Ascending aorta (tissue), 2 donors: ENCODE results near the gene AGBL1. TPM values are rescaled to one million over a fixed set of nuclear protein-coding genes. Genes with fewer than 3 reads are reported as not detected.

Experiments used
- DNase-seq, 2 donors: peaks; one replicate each; pipeline ENCODE4 v3.0.0-alpha.2; 2019; ENCODE audit warnings: low spot score in 2 of 2
- H3K27ac ChIP-seq, 2 donors: fragments of 200-600 bp; sonication (generic); one replicate each; pipeline ENCODE4 v1.5.1; 2016 to 2017; ENCODE audit warnings: mild to moderate bottlenecking in 1 of 2
- H3K27me3 ChIP-seq: fragments of 200-600 bp; sonication (generic); one replicate; pipeline ENCODE4 v1.5.1; 2017
- H3K36me3 ChIP-seq, 2 donors: fragments of 200-600 bp; sonication (generic); one replicate each; pipeline ENCODE4 v1.5.1; 2016
- H3K4me1 ChIP-seq, 2 donors: fragments of 200-600 bp; sonication (generic); one replicate each; pipeline ENCODE4 v1.5.1; 2016 to 2017; ENCODE audit warnings: mild to moderate bottlenecking in 1 of 2
- H3K4me3 ChIP-seq, 2 donors: fragments of 200-600 bp; sonication (generic); one replicate each; pipeline ENCODE4 v1.5.1; 2016 to 2017; ENCODE audit warnings: mild to moderate bottlenecking in 1 of 2
- H3K9me3 ChIP-seq, 2 donors: fragments of 200-600 bp; sonication (generic); one replicate each; pipeline ENCODE4 v1.5.1; 2016
- CTCF ChIP-seq, 3 experiments: fragments of 200-600 bp in 2 of 3; fragments of 450-650 bp in 1 of 3; sonication (generic) in 2 of 3; IDR thresholded peaks; one replicate each; pipeline ENCODE4 v1.5.1; 2016 to 2019; ENCODE audit warnings: antibody characterized with exemption in 3 of 3, mild to moderate bottlenecking in 1 of 3, moderate library complexity in 1 of 3
- intact Hi-C: fragments of 100-400 bp; cut with DNase I; formaldehyde crosslinking; loops from one replicate; pipeline ENCODE4 v1.15.1; 2023
- total RNA-seq: library from RNA; depleted of rRNA; stranded (reverse); fragments of >200 nt; gene quantifications from one replicate; pipeline ENCODE4 v1.1.0, GENCODE V29; 2016

The AGBL1 gene
- total RNA-seq, 1 donor from 2014 or later: not detected

- Histone ChIP-seq H3K27me3 (no peaks in the 10 kb centered on the region), H3K9me3 (no peaks in the 10 kb centered on the region), H3K36me3 (no peaks in the 10 kb centered on the region), H3K27ac (no peak overlapping the region), H3K4me1 (no peaks in the 10 kb centered on the region), H3K4me3 (no peak overlapping the region)
- intact Hi-C loops: no loop called here
- DNase-seq: no peak
- no peak for TF ChIP-seq CTCF (IDR thresholded peaks at IDR 0.05)
Observed at GRCh38 chr15:86573476-86573875, 493.8 kb downstream of the AGBL1 start.

GRCh38 chr15:86588413-86588812 lies 508.7 kb downstream of the AGBL1 start:
- Histone ChIP-seq H3K4me3 (no peak overlapping the region), H3K27ac (no peak overlapping the region), H3K36me3 (no peaks in the 10 kb centered on the region), H3K27me3 (no peaks in the 10 kb centered on the region), H3K4me1 (no peaks in the 10 kb centered on the region), H3K9me3 (no peaks in the 10 kb centered on the region)
- no peak for TF ChIP-seq CTCF (IDR thresholded peaks at IDR 0.05)
- DNase-seq: no peak
- intact Hi-C loops: no loop called here

GRCh38 chr15:86590461-86590860 lies 510.8 kb downstream of the AGBL1 start:
- no peak overlapping the region for H3K27ac ChIP-seq
- DNase-seq: no peak
- no peak overlapping the region for H3K4me3 ChIP-seq
- no peaks in the 10 kb centered on the region for H3K4me1 ChIP-seq
- H3K36me3 ChIP-seq: no peaks in the 10 kb centered on the region
- no peaks in the 10 kb centered on the region for H3K9me3 ChIP-seq
- H3K27me3 ChIP-seq: no peaks in the 10 kb centered on the region
- no peak for TF ChIP-seq CTCF (IDR thresholded peaks at IDR 0.05)
- intact Hi-C loops: no loop called here

- no peaks in the 10 kb centered on the region for H3K9me3 ChIP-seq
- TF ChIP-seq CTCF (IDR thresholded peaks at IDR 0.05): no peak
- no peak overlapping the region for H3K27ac ChIP-seq
- no peaks in the 10 kb centered on the region for H3K27me3 ChIP-seq
- DNase-seq: no peak
- no peaks in the 10 kb centered on the region for H3K36me3 ChIP-seq
- H3K4me1 ChIP-seq: no peaks in the 10 kb centered on the region
- intact Hi-C loops: no loop called here
- H3K4me3 ChIP-seq: no peak overlapping the region
Observed at GRCh38 chr15:86591158-86591557, 511.5 kb downstream of the AGBL1 start.

- no peak overlapping the region for H3K4me3 ChIP-seq
- H3K4me1 ChIP-seq: no peaks in the 10 kb centered on the region
- TF ChIP-seq CTCF (IDR thresholded peaks at IDR 0.05): no peak
- H3K27ac ChIP-seq: no peak overlapping the region
- no peaks in the 10 kb centered on the region for H3K9me3 ChIP-seq
- H3K36me3 ChIP-seq: no peaks in the 10 kb centered on the region
- intact Hi-C loops: no loop called here
- no peak for DNase-seq
- no peaks in the 10 kb centered on the region for H3K27me3 ChIP-seq
Observed at GRCh38 chr15:86591994-86592735, 512.5 kb downstream of the AGBL1 start.

- Histone ChIP-seq H3K4me1 (no peaks in the 10 kb centered on the region), H3K4me3 (no peak overlapping the region), H3K27me3 (no peaks in the 10 kb centered on the region), H3K36me3 (no peaks in the 10 kb centered on the region), H3K27ac (no peak overlapping the region), H3K9me3 (no peaks in the 10 kb centered on the region)
- intact Hi-C loops: no loop called here
- DNase-seq: no peak
- no peak for TF ChIP-seq CTCF (IDR thresholded peaks at IDR 0.05)
Observed at GRCh38 chr15:86595741-86596140, 516.1 kb downstream of the AGBL1 start.
